Loucy (cell line): Measurements from ENCODE around the gene RNASE12.

Experiments used
- H2AFZ ChIP-seq: fragments of 200-600 bp; sonication (generic); 2 replicates; pipeline ENCODE4 v1.6.0; 2016; ENCODE audit warnings: antibody characterized with exemption, mild to moderate bottlenecking, low read length, moderate library complexity
- H3F3A ChIP-seq: fragments of 200-600 bp; 2 replicates; pipeline ENCODE4 v1.6.0; 2016; ENCODE audit warnings: antibody characterized with exemption, low read depth, mild to moderate bottlenecking
- H3K27me3 ChIP-seq: fragments of 200-600 bp; sonication (generic); 2 replicates; pipeline ENCODE4 v1.6.1; 2014; ENCODE audit warnings: low read length, mild to moderate bottlenecking; ENCODE audit not compliant: insufficient read depth, poor library complexity, severe bottlenecking
- H3K36me3 ChIP-seq: fragments of 200-600 bp; sonication (generic); 2 replicates; pipeline ENCODE4 v1.6.1; 2016; ENCODE audit warnings: low read length; ENCODE audit not compliant: insufficient read depth
- H3K4me1 ChIP-seq: fragments of 200-600 bp; sonication (generic); 2 replicates; pipeline ENCODE4 v1.5.1; 2014; ENCODE audit warnings: low read length, mild to moderate bottlenecking; ENCODE audit not compliant: insufficient read depth, poor library complexity, severe bottlenecking
- H3K4me2 ChIP-seq: fragments of 200-600 bp; sonication (generic); 2 replicates; pipeline ENCODE4 v1.6.0; 2014; ENCODE audit warnings: antibody characterized with exemption, low read length, low read depth, mild to moderate bottlenecking; ENCODE audit not compliant: poor library complexity, severe bottlenecking
- H3K4me3 ChIP-seq: fragments of 200-600 bp; sonication (generic); 2 replicates; pipeline ENCODE4 v1.5.1; 2014; ENCODE audit warnings: low read length, mild to moderate bottlenecking, mixed read lengths; ENCODE audit not compliant: poor library complexity, severe bottlenecking
- H3K79me2 ChIP-seq: fragments of 200-600 bp; sonication (generic); 2 replicates; pipeline ENCODE4 v1.6.1; 2014; ENCODE audit warnings: low read length; ENCODE audit not compliant: insufficient read depth
- H3K9ac ChIP-seq: fragments of 200-600 bp; sonication (generic); 2 replicates; pipeline ENCODE4 v1.6.0; 2014; ENCODE audit warnings: mild to moderate bottlenecking, low read depth, low read length, moderate library complexity; ENCODE audit not compliant: poor library complexity, severe bottlenecking
- H3K9me2 ChIP-seq: fragments of 200-600 bp; sonication (generic); replicated peaks from 2 replicates; pipeline ENCODE4 v1.6.1; 2016; ENCODE audit warnings: low read depth, low read length, mixed read lengths
- H3K9me3 ChIP-seq: fragments of 200-600 bp; sonication (generic); 2 replicates; pipeline ENCODE4 v1.6.1; 2014; ENCODE audit warnings: mild to moderate bottlenecking, antibody characterized with exemption, low read length, low read depth; ENCODE audit not compliant: insufficient read depth
- H4K20me1 ChIP-seq: fragments of 200-600 bp; sonication (generic); 2 replicates; pipeline ENCODE4 v1.6.0; 2014; ENCODE audit warnings: antibody characterized with exemption, low read length, mild to moderate bottlenecking; ENCODE audit not compliant: insufficient read depth, poor library complexity, severe bottlenecking
- CTCF ChIP-seq: fragments of 200-600 bp; sonication (generic); conservative IDR thresholded peaks from 2 replicates; pipeline ENCODE4 v1.5.1; 2014; ENCODE audit warnings: mild to moderate bottlenecking, antibody characterized with exemption, low read length
- EZH2phosphoT487 ChIP-seq: fragments of 200-600 bp; IDR thresholded peaks from 2 replicates; pipeline ENCODE4 v1.6.1; 2018; ENCODE audit warnings: antibody characterized with exemption, mild to moderate bottlenecking, moderate library complexity, borderline replicate concordance

RNASE12 gene

GRCh38 chr14:20607617-20608016 is 16.4 kb upstream of the RNASE12 start:
- Histone ChIP-seq H3F3A (0 out of 2 replicates have a peak, but pooled peaks cover 2% of the 10 kb centered on the region), H3K27me3 (no peaks in the 10 kb centered on the region), H3K9ac (no peak overlapping the region), H2AFZ (no peak overlapping the region), H3K9me3 (no peaks in the 10 kb centered on the region), H3K36me3 (no peaks in the 10 kb centered on the region), H3K4me1 (peaks cover 30% of the 10 kb centered on the region), H4K20me1 (no peaks in the 10 kb centered on the region), H3K4me3 (no peak overlapping the region), H3K4me2 (no peak overlapping the region), H3K9me2 (no peaks in the 10 kb centered on the region), H3K79me2 (no peaks in the 10 kb centered on the region)
- TF ChIP-seq EZH2phosphoT487, result no peak
- no peak for TF ChIP-seq CTCF

- TF ChIP-seq EZH2phosphoT487 (no peak), CTCF (no peak)
- Histone ChIP-seq H3K9me2 (no peaks in the 10 kb centered on the region), H3K9ac (no peak overlapping the region), H3K4me3 (no peak overlapping the region), H3K36me3 (no peaks in the 10 kb centered on the region), H2AFZ (peak overlapping the region; percentile 54; the same call in 1 of the 2 replicates), H3F3A (0 out of 2 replicates have a peak, but pooled peaks cover 2% of the 10 kb centered on the region), H4K20me1 (no peaks in the 10 kb centered on the region), H3K4me2 (no peak overlapping the region), H3K27me3 (no peaks in the 10 kb centered on the region), H3K4me1 (peaks cover 24% of the 10 kb centered on the region), H3K9me3 (no peaks in the 10 kb centered on the region), H3K79me2 (no peaks in the 10 kb centered on the region)
Observed at GRCh38 chr14:20606902-20607242, 15.7 kb upstream of the RNASE12 start.

- no peaks in the 10 kb centered on the region for H3K9me3 ChIP-seq
- H3K4me3 ChIP-seq, result no peak overlapping the region
- H3K9ac ChIP-seq, result no peak overlapping the region
- H3F3A ChIP-seq, result 0 out of 2 replicates have a peak, but pooled peaks cover 1% of the 10 kb centered on the region
- TF ChIP-seq EZH2phosphoT487 (no peak), CTCF (peak; percentile 74)
- no peaks in the 10 kb centered on the region for H4K20me1 ChIP-seq
- no peak overlapping the region for H3K4me2 ChIP-seq
- no peaks in the 10 kb centered on the region for H3K79me2 ChIP-seq
- no peaks in the 10 kb centered on the region for H3K27me3 ChIP-seq
- peaks cover 19% of the 10 kb centered on the region for H3K4me1 ChIP-seq
- H3K9me2 ChIP-seq, result no peaks in the 10 kb centered on the region
- H3K36me3 ChIP-seq, result no peaks in the 10 kb centered on the region
- peak overlapping the region; percentile 54; the same call in 1 of the 2 replicates for H2AFZ ChIP-seq
Observed at GRCh38 chr14:20606190-20606901, 15.2 kb upstream of the RNASE12 start.
